GM12878 (cell line): ENCODE results near the gene TSC22D1.

ENCODE experiments used
- CTCF ChIP-seq, 3 experiments: IDR thresholded peaks in 2 of 3; conservative IDR thresholded peaks in 1 of 3; 2 replicates each; pipeline ENCODE4 v1.5.1; 2011; ENCODE audit warnings: low read depth in 3 of 3, low read length in 3 of 3, mild to moderate bottlenecking in 3 of 3, control low read depth in 2 of 3, moderate library complexity in 2 of 3, inconsistent platforms in 1 of 3, mixed read lengths in 1 of 3; ENCODE audit not compliant: control insufficient read depth in 2 of 3, insufficient read depth in 1 of 3; ENCODE audit errors: extremely low read depth in 1 of 3
- ESRRA ChIP-seq: IDR thresholded peaks from 2 replicates; pipeline ENCODE4 v1.6.1; 2012; ENCODE audit warnings: mild to moderate bottlenecking, low read length, improper control_type of control experiment
- JUND ChIP-seq: IDR thresholded peaks from 2 replicates; pipeline ENCODE4 v1.6.1; 2012; ENCODE audit warnings: low read depth, mild to moderate bottlenecking, low read length, improper control_type of control experiment, moderate library complexity
- POLR2AphosphoS5 ChIP-seq: IDR thresholded peaks from 2 replicates; pipeline ENCODE4 v1.6.1; 2011; ENCODE audit warnings: mild to moderate bottlenecking, low read length, inconsistent platforms
- RELA ChIP-seq: fragments of 450-650 bp; IDR thresholded peaks from 2 replicates; pipeline ENCODE4 v1.8.0; 2014; ENCODE audit warnings: borderline replicate concordance; ENCODE audit not compliant: partially characterized antibody
- SIN3A ChIP-seq: IDR thresholded peaks from 2 replicates; pipeline ENCODE4 v1.6.1; 2012; ENCODE audit warnings: low read depth, low read length, improper control_type of control experiment
- SPI1 ChIP-seq: IDR thresholded peaks from 2 replicates; pipeline ENCODE4 v1.6.1; 2011; ENCODE audit warnings: low read depth, mild to moderate bottlenecking, low read length, moderate library complexity, borderline replicate concordance; ENCODE audit not compliant: insufficient read depth
- STAT3 ChIP-seq: IDR thresholded peaks from 2 replicates; pipeline ENCODE4 v1.6.1; 2011; ENCODE audit warnings: low read depth, low read length, improper control_type of control experiment
- TF ChIP-seq, protein P1 (sequence below): fragments of 450-650 bp; IDR thresholded peaks from 2 replicates; pipeline ENCODE4 v1.6.1; 2017; ENCODE audit warnings: mild to moderate bottlenecking, moderate library complexity

GRCh38 chr13:44498969-44499368 is 77.2 kb downstream of the TSC22D1 start:
- TF ChIP-seq ESRRA (no peak), SIN3A (no peak), RELA (no peak), CTCF (IDR thresholded peaks at IDR 0.05 in 2 of 3, conservative IDR thresholded peaks at IDR 0.05 in 1 of 3; ENCODE audit: control insufficient read depth in 2 of 3, extremely low read depth in 1 of 3, insufficient read depth in 1 of 3, low read depth in 3 of 3, low read length in 3 of 3) (no peak), JUND (no peak), POLR2AphosphoS5 (no peak), STAT3 (no peak), SPI1 (no peak)
- TF ChIP-seq, protein P1, sequence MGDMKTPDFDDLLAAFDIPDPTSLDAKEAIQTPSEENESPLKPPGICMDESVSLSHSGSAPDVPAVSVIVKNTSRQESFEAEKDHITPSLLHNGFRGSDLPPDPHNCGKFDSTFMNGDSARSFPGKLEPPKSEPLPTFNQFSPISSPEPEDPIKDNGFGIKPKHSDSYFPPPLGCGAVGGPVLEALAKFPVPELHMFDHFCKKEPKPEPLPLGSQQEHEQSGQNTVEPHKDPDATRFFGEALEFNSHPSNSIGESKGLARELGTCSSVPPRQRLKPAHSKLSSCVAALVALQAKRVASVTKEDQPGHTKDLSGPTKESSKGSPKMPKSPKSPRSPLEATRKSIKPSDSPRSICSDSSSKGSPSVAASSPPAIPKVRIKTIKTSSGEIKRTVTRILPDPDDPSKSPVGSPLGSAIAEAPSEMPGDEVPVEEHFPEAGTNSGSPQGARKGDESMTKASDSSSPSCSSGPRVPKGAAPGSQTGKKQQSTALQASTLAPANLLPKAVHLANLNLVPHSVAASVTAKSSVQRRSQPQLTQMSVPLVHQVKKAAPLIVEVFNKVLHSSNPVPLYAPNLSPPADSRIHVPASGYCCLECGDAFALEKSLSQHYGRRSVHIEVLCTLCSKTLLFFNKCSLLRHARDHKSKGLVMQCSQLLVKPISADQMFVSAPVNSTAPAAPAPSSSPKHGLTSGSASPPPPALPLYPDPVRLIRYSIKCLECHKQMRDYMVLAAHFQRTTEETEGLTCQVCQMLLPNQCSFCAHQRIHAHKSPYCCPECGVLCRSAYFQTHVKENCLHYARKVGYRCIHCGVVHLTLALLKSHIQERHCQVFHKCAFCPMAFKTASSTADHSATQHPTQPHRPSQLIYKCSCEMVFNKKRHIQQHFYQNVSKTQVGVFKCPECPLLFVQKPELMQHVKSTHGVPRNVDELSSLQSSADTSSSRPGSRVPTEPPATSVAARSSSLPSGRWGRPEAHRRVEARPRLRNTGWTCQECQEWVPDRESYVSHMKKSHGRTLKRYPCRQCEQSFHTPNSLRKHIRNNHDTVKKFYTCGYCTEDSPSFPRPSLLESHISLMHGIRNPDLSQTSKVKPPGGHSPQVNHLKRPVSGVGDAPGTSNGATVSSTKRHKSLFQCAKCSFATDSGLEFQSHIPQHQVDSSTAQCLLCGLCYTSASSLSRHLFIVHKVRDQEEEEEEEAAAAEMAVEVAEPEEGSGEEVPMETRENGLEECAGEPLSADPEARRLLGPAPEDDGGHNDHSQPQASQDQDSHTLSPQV = no peak
